Keratinocyte (primary cell): Measurements from ENCODE around the gene TEX101. TPM values are rescaled to one million over a fixed set of nuclear protein-coding genes. Genes with fewer than 3 reads are reported as not detected.
A peak's percentile ranks its signal among the peaks of the same experiment; 100 is the strongest.

Experiments used
- DNase-seq: peaks from one replicate; pipeline ENCODE4 v3.0.0-alpha.2; 2011; ENCODE audit warnings: low read depth, missing footprints, low spot score
- FAIRE-seq: peaks from 2 replicates; lab custom pipeline; 2011; peaks lifted over from hg19 to GRCh38; lab: Jason Lieb, UNC
- H2AFZ ChIP-seq: 2 replicates; pipeline ENCODE4 v1.6.0; 2012; ENCODE audit warnings: low read length, control low read depth, inconsistent platforms; ENCODE audit not compliant: control insufficient read depth
- H3K27ac ChIP-seq: 2 replicates; pipeline ENCODE4 v1.5.1; 2011; ENCODE audit warnings: low read length; ENCODE audit not compliant: control insufficient read depth, insufficient read depth
- H3K27me3 ChIP-seq: 3 replicates; pipeline ENCODE4 v1.6.0; 2011; ENCODE audit warnings: low read length; ENCODE audit not compliant: control insufficient read depth, insufficient read depth; ENCODE audit errors: extremely low read depth
- H3K36me3 ChIP-seq, 2 experiments: 2 replicates in 1 of 2; 3 replicates in 1 of 2; pipeline ENCODE4 v1.5.1; 2011; ENCODE audit warnings: low read length in 2 of 2, mild to moderate bottlenecking in 1 of 2; ENCODE audit not compliant: control insufficient read depth in 2 of 2, insufficient read depth in 2 of 2; ENCODE audit errors: extremely low read depth in 1 of 2
- H3K4me1 ChIP-seq: 3 replicates; pipeline ENCODE4 v1.5.1; 2011; ENCODE audit warnings: low read length; ENCODE audit not compliant: control insufficient read depth, insufficient read depth; ENCODE audit errors: extremely low read depth
- H3K4me2 ChIP-seq: 3 replicates; pipeline ENCODE4 v1.6.0; 2011; ENCODE audit warnings: low read depth, low read length; ENCODE audit not compliant: control insufficient read depth, insufficient read depth; ENCODE audit errors: extremely low read depth
- H3K4me3 ChIP-seq, 3 experiments: fragments of 200-600 bp in 1 of 3; sonication (generic) in 1 of 3; 2 replicates in 2 of 3; 3 replicates in 1 of 3; pipeline ENCODE4 v1.5.1; 2011 to 2016; ENCODE audit warnings: low read length in 3 of 3, mild to moderate bottlenecking in 3 of 3, control low read depth in 2 of 3, inconsistent platforms in 1 of 3, low read depth in 1 of 3, mixed read lengths in 1 of 3, mixed run types in 1 of 3, moderate library complexity in 1 of 3; ENCODE audit not compliant: control insufficient read depth in 2 of 3, insufficient read depth in 2 of 3; ENCODE audit errors: extremely low read depth in 1 of 3
- H3K79me2 ChIP-seq: 2 replicates; pipeline ENCODE4 v1.6.0; 2012; ENCODE audit warnings: low read length; ENCODE audit not compliant: control insufficient read depth, insufficient read depth
- H3K9ac ChIP-seq: 3 replicates; pipeline ENCODE4 v1.6.0; 2011; ENCODE audit warnings: low read length; ENCODE audit not compliant: control insufficient read depth, insufficient read depth; ENCODE audit errors: extremely low read depth
- H3K9me1 ChIP-seq: 3 replicates; pipeline ENCODE4 v1.6.0; 2011; ENCODE audit warnings: low read length; ENCODE audit not compliant: control insufficient read depth, insufficient read depth; ENCODE audit errors: extremely low read depth
- H3K9me3 ChIP-seq: 2 replicates; pipeline ENCODE4 v1.5.1; 2012; ENCODE audit warnings: low read depth, low read length; ENCODE audit not compliant: control insufficient read depth
- H4K20me1 ChIP-seq: 3 replicates; pipeline ENCODE4 v1.6.0; 2011; ENCODE audit warnings: low read length; ENCODE audit not compliant: control insufficient read depth, insufficient read depth; ENCODE audit errors: extremely low read depth
- EZH2 ChIP-seq: IDR thresholded peaks from one replicate; pipeline ENCODE4 v1.6.1; 2012; ENCODE audit warnings: inconsistent platforms, mild to moderate bottlenecking, low read length, moderate library complexity
- dilution Hi-C: fragments of 300-500 bp; cut with MboI; formaldehyde crosslinking; loops from one replicate; pipeline ENCODE4 v1.7.0; 2020; ENCODE audit warnings: low sequenced_read_pairs; ENCODE audit not compliant: extremely low pct_ligation_motif_present
- polyA plus RNA-seq, 5 experiments: library from polyadenylated mRNA; depleted of rRNA in 3 of 5; stranded (reverse) in 3 of 5; stranded (forward) in 1 of 5; unstranded in 1 of 5; fragments of >200 nt; gene quantifications; 1 replicate in 1 of 5; 2 replicates in 3 of 5; 3 replicates in 1 of 5; pipeline versions ENCODE4 v1.2.1 to v1.2.3, GENCODE V29; 2011 to 2012; ENCODE audit warnings: missing spikeins in 2 of 5, low read depth in 1 of 5, low replicate concordance in 1 of 5
- TF ChIP-seq, protein P1 (sequence below), 3 experiments: IDR thresholded peaks in 1 of 3; conservative IDR thresholded peaks in 1 of 3; optimal IDR thresholded peaks in 1 of 3; 2 replicates in 2 of 3; 3 replicates in 1 of 3; pipeline versions ENCODE3 to v1.5.1; 2011; ENCODE audit warnings: low read length in 3 of 3, mild to moderate bottlenecking in 3 of 3, moderate library complexity in 2 of 3, control low read depth in 1 of 3, inconsistent platforms in 1 of 3; ENCODE audit not compliant: insufficient read depth in 2 of 3; ENCODE audit errors: extremely low read depth in 1 of 3

TEX101 gene
- polyA plus RNA-seq, 1 donor (not counting 4 experiments of a cell fraction or from before 2014, with no cell fraction given): not detected

DNA sequence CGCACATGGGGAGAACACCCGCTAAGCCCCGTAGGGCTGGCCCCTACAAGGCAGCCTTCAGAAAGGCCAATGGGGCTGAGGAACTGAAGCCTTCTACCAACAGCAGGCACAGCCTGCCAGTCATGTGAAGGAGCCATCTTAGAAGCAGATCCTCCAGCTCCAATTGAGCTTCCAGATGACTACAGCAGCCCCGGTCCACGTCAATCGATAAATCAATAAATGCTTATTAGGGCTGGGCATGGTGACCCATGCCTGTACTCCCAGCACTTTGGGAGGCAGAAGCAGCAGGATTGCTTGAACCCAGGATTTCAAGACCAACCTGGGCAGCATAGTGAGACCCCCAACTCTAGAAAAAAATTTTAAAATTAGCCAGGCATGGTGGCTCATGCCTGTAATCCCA, 23.0 kb downstream of the TEX101 start:
- no peak overlapping the region for H3K4me2 ChIP-seq
- no peak for FAIRE-seq

DNA sequence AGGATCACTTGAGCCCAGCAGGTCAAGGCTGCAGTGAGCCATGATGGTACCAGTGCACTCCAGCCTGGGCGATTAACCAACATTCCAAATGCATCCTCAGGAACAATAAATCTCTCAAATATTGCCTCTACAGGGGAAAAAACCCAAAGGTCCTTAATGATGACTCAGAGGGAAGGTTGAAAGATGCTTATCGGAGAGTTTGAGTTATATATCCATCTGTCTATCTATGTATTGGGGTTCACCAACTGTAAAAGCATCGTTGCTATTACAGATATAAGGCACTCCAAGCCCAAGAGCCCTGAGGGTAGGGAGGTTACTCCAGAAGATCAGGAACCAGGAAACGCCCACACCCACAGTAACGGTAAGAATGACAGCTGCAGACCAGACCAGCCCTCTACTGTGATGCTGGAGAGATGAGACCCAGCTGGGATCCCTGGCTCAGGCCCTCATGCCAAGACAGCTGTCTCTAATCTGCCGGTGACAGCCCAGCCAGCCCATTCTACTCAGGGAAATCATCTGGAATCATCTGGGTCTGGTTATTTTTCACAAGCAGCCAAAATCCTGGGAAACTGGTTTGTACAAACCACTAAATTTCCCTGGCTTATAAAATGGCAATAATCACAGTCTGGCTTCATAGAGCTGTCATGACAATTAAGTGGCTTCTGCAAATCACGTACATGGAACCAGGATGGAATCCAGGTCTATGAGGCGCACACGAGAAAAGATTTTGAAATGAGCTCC, 23.8 kb downstream of the TEX101 start:
- peak overlapping the region; percentile 57 for H3K9ac ChIP-seq
- peak overlapping the region; percentile 28 for H2AFZ ChIP-seq
- H3K27me3 ChIP-seq: no peaks in the 10 kb centered on the region
- H3K4me1 ChIP-seq: peaks cover 17% of the 10 kb centered on the region
- no peak for DNase-seq
- H3K79me2 ChIP-seq: no peaks in the 10 kb centered on the region
- H3K36me3 ChIP-seq: no peaks in the 10 kb centered on the region
- peak overlapping the region; percentile 84 for H3K4me2 ChIP-seq
- peak overlapping the region; percentile 85 for H3K27ac ChIP-seq
- H3K4me3 ChIP-seq: peak overlapping the region in 1 of 3 experiments; percentile 44
- H3K9me3 ChIP-seq: peaks cover 2% of the 10 kb centered on the region
- H4K20me1 ChIP-seq: no peaks in the 10 kb centered on the region
- H3K9me1 ChIP-seq: no peaks in the 10 kb centered on the region
- FAIRE-seq: peak; percentile 81
- dilution Hi-C loops: no loop called here
- TF ChIP-seq, protein P1, sequence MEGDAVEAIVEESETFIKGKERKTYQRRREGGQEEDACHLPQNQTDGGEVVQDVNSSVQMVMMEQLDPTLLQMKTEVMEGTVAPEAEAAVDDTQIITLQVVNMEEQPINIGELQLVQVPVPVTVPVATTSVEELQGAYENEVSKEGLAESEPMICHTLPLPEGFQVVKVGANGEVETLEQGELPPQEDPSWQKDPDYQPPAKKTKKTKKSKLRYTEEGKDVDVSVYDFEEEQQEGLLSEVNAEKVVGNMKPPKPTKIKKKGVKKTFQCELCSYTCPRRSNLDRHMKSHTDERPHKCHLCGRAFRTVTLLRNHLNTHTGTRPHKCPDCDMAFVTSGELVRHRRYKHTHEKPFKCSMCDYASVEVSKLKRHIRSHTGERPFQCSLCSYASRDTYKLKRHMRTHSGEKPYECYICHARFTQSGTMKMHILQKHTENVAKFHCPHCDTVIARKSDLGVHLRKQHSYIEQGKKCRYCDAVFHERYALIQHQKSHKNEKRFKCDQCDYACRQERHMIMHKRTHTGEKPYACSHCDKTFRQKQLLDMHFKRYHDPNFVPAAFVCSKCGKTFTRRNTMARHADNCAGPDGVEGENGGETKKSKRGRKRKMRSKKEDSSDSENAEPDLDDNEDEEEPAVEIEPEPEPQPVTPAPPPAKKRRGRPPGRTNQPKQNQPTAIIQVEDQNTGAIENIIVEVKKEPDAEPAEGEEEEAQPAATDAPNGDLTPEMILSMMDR (optimal IDR thresholded peaks at IDR 0.05 in 1 of 3, IDR thresholded peaks at IDR 0.05 in 1 of 3, conservative IDR thresholded peaks at IDR 0.05 in 1 of 3; ENCODE audit: extremely low read depth in 1 of 3, insufficient read depth in 2 of 3, low read length in 3 of 3): no peak
- no peak for TF ChIP-seq EZH2

More for the DNA sequence above, 23.0 kb downstream of the TEX101 start:
- no peak overlapping the region for H3K27ac ChIP-seq
- no peaks in the 10 kb centered on the region for H3K36me3 ChIP-seq
- no peak for TF ChIP-seq EZH2
- TF ChIP-seq, protein P1 (optimal IDR thresholded peaks at IDR 0.05 in 1 of 3, IDR thresholded peaks at IDR 0.05 in 1 of 3, conservative IDR thresholded peaks at IDR 0.05 in 1 of 3; ENCODE audit: extremely low read depth in 1 of 3, insufficient read depth in 2 of 3, low read length in 3 of 3): no peak
- no peak overlapping the region for H3K4me3 ChIP-seq
- H3K4me1 ChIP-seq: peaks cover 17% of the 10 kb centered on the region
- H3K9me3 ChIP-seq: peaks cover 2% of the 10 kb centered on the region
- dilution Hi-C loops: no loop called here
- H3K9ac ChIP-seq: no peak overlapping the region
- no peaks in the 10 kb centered on the region for H3K79me2 ChIP-seq
- DNase-seq: no peak
- no peaks in the 10 kb centered on the region for H3K27me3 ChIP-seq
- H2AFZ ChIP-seq: no peak overlapping the region
- H3K9me1 ChIP-seq: no peaks in the 10 kb centered on the region
- H4K20me1 ChIP-seq: no peaks in the 10 kb centered on the region
